Activated CD4-positive, CD25-positive, alpha-beta regulatory T cell (primary cell): Measurements from ENCODE around the gene BID.

Source experiments
- DNase-seq, 4 experiments: peaks; one replicate each; lab custom pipeline; 2025; lab: John Stamatoyannopoulos, UW

The BID gene

GRCh38 chr22:17738386-17739128, 35.7 kb downstream of the BID start:
- no peak for DNase-seq

GRCh38 chr22:17734187-17734586, 40.1 kb downstream of the BID start:
- DNase-seq: no peak

- no peak for DNase-seq
These were observed 40.8 kb downstream of the BID start for GRCh38 chr22:17733466-17733865.

- no peak for DNase-seq
These were observed 41.9 kb downstream of the BID start for GRCh38 chr22:17732251-17732854.

- no peak for DNase-seq
These were observed 44.7 kb downstream of the BID start for GRCh38 chr22:17729561-17729960.

GRCh38 chr22:17728786-17729185, 45.5 kb downstream of the BID start:
- no peak for DNase-seq

GRCh38 chr22:17726928-17727897, 47.1 kb downstream of the BID start:
- DNase-seq: no peak

- no peak for DNase-seq
These were observed 48.0 kb downstream of the BID start for GRCh38 chr22:17726006-17726927.

- DNase-seq: no peak
These were observed 48.8 kb downstream of the BID start for GRCh38 chr22:17725500-17725796.

GRCh38 chr22:17724678-17725499, 49.4 kb downstream of the BID start:
- DNase-seq: no peak

- DNase-seq: no peak
These were observed 50.0 kb downstream of the BID start for GRCh38 chr22:17724241-17724640.

GRCh38 chr22:17719911-17720310, 54.4 kb downstream of the BID start:
- no peak for DNase-seq

- no peak for DNase-seq
These were observed 56.6 kb downstream of the BID start for GRCh38 chr22:17717708-17718107.

GRCh38 chr22:17716529-17716928, 57.7 kb downstream of the BID start:
- DNase-seq: no peak

- no peak for DNase-seq
These were observed 61.8 kb downstream of the BID start for GRCh38 chr22:17712441-17712840.

- no peak for DNase-seq
These were observed 64.2 kb downstream of the BID start for GRCh38 chr22:17710023-17710422.

- no peak for DNase-seq
These were observed 66.7 kb downstream of the BID start for GRCh38 chr22:17707526-17707925.

- no peak for DNase-seq
These were observed 67.3 kb downstream of the BID start for GRCh38 chr22:17706947-17707346.

GRCh38 chr22:17705951-17706900, 68.0 kb downstream of the BID start:
- no peak for DNase-seq

- no peak for DNase-seq
These were observed 68.7 kb downstream of the BID start for GRCh38 chr22:17705546-17705945.
